ENCODE results near the gene ABO. TPM values are rescaled to one million over a fixed set of nuclear protein-coding genes. Genes with fewer than 3 reads are reported as not detected.

Gene ABO
- total RNA-seq, 1 experiment from 2014 or later = 0.37 TPM

DNA sequence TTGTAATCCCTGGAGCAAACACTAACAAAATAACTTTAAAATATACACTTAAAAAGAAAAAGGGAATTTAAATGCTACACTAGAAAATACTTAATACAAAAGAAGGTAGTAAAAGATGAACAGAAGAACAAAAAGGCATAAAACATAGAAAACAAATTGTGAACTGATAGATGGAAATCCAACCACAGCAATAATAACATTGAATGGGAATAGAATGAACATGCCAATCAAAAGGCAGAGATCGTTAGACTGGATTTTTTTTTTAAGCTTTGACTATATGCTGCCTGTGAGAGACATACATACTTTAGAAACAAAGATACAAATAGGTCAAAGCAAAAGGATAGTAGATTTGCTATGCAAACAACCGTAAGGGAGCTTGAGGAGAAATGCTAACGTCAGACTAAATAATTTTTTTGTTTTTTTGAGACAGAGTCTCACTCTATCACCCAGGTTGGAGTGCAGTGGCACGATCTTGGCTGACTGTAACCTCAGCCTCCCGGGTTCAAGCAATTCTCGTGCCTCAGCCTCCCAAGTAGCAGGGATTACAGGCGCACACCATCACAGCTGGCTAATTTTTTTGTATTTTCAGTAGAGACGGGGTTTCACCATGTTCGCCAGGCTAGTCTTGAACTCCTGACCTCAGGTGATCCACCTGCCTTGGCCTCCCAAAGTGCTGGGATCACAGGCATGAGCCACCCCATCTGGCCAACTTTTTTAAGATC is 6.5 kb downstream of the ABO start:
- H3K18ac ChIP-seq (ENCODE audit: insufficient read length, low read depth, low read length) = no peak overlapping the region
- Mint-ChIP-seq H3K36me3 (ENCODE audit: insufficient read depth in 1 of 3, low read depth in 3 of 3) (no peaks in the 10 kb centered on the region), H3K27me3 (ENCODE audit: low read depth) (peaks cover 35% of the 10 kb centered on the region), H3K9me3 (no peaks in the 10 kb centered on the region), H3K4me3 (no peak overlapping the region), H3K4me1 (no peaks in the 10 kb centered on the region), H3K27ac (no peak overlapping the region)
- H3K56ac ChIP-seq (ENCODE audit: insufficient read length, low read depth, low read length) = no peak overlapping the region
- no peaks in the 10 kb centered on the region for H3K9me3 ChIP-seq (ENCODE audit: control insufficient read depth, low read depth, low read length)
- H2AK5ac ChIP-seq (ENCODE audit: insufficient read length, low read length) = no peak overlapping the region
- no peak overlapping the region for H4K8ac ChIP-seq (replicated peaks; ENCODE audit: insufficient read length, low read depth, low read length)
- no CpG with 5 or more reads among the region's 9 CpGs for WGBS (ENCODE audit: extremely low coverage, insufficient read length, low lambda C conversion rate)
- H2BK20ac ChIP-seq (ENCODE audit: low read depth, low read length, poor library complexity, severe bottlenecking) = no peak overlapping the region
- no peak for DNase-seq
- TF ChIP-seq, protein P1, sequence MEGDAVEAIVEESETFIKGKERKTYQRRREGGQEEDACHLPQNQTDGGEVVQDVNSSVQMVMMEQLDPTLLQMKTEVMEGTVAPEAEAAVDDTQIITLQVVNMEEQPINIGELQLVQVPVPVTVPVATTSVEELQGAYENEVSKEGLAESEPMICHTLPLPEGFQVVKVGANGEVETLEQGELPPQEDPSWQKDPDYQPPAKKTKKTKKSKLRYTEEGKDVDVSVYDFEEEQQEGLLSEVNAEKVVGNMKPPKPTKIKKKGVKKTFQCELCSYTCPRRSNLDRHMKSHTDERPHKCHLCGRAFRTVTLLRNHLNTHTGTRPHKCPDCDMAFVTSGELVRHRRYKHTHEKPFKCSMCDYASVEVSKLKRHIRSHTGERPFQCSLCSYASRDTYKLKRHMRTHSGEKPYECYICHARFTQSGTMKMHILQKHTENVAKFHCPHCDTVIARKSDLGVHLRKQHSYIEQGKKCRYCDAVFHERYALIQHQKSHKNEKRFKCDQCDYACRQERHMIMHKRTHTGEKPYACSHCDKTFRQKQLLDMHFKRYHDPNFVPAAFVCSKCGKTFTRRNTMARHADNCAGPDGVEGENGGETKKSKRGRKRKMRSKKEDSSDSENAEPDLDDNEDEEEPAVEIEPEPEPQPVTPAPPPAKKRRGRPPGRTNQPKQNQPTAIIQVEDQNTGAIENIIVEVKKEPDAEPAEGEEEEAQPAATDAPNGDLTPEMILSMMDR (conservative IDR thresholded peaks at IDR 0.05) = no peak
- H4K20me1 ChIP-seq (ENCODE audit: control insufficient read depth, insufficient read depth, insufficient read length) = no peaks in the 10 kb centered on the region
- H3K4me2 ChIP-seq (ENCODE audit: insufficient read depth, insufficient read length, low read length) = no peak overlapping the region
- H2BK12ac ChIP-seq (ENCODE audit: insufficient read length, low read depth, low read length) = no peak overlapping the region
- H3K4me1 ChIP-seq (ENCODE audit: insufficient read depth, low read length) = no peaks in the 10 kb centered on the region
- H2BK120ac ChIP-seq (ENCODE audit: low read depth, low read length, poor library complexity, severe bottlenecking) = no peak overlapping the region
- H3K27me3 ChIP-seq (ENCODE audit: insufficient read depth, low read length) = no peaks in the 10 kb centered on the region; the same call in 1 of the 2 replicates
- H2AFZ ChIP-seq (ENCODE audit: low read length) = no peak overlapping the region
- H3K4ac ChIP-seq (ENCODE audit: low read depth, low read length) = no peak overlapping the region
- no peak overlapping the region for H3T11ph ChIP-seq (ENCODE audit: low read length)
- H3K23me2 ChIP-seq (ENCODE audit: insufficient read length, low read depth, low read length, poor library complexity, severe bottlenecking) = no peaks in the 10 kb centered on the region
- no peak overlapping the region for H3K27ac ChIP-seq (ENCODE audit: insufficient read length, low read depth, low read length)
- H3K79me2 ChIP-seq (ENCODE audit: insufficient read depth, low read length) = no peaks in the 10 kb centered on the region
- H3K23ac ChIP-seq (ENCODE audit: insufficient read length, low read depth, low read length) = no peak overlapping the region
- no peak overlapping the region for H4K91ac ChIP-seq (ENCODE audit: insufficient read length, low read depth, low read length)
- no peak overlapping the region for H3K14ac ChIP-seq (ENCODE audit: insufficient read depth, low read length)
- H2BK5ac ChIP-seq (ENCODE audit: insufficient read length, low read length) = no peak overlapping the region
- H3K9ac ChIP-seq (ENCODE audit: extremely low read depth, insufficient read length, low read length) = no peak overlapping the region
- no peak overlapping the region for H2BK15ac ChIP-seq (ENCODE audit: low read depth, low read length)
- H3K79me1 ChIP-seq (ENCODE audit: insufficient read depth, low read depth, low read length, poor library complexity, severe bottlenecking) = no peaks in the 10 kb centered on the region
- no peak overlapping the region for H4K5ac ChIP-seq (ENCODE audit: insufficient read length, low read depth, low read length)

Data from H9 (cell line).